AG04450 (cell line): ENCODE measurements around the gene TANGO6. TPM values are rescaled to one million over a fixed set of nuclear protein-coding genes. Genes with fewer than 3 reads are reported as not detected.
A peak's percentile ranks its signal among the peaks of the same experiment; 100 is the strongest.

Source experiments
- CTCF ChIA-PET: fragments of 300-600, 350-600 bp; formaldehyde crosslinking; extraction: SDS; loops from one replicate; lab custom pipeline; 2022; ENCODE audit warnings: antibody characterized with exemption, inconsistent platforms; lab: Charles Lee
- POLR2A ChIA-PET: fragments of 350-600 bp; formaldehyde crosslinking; extraction: SDS; loops from one replicate; lab custom pipeline; 2021; ENCODE audit warnings: antibody characterized with exemption, inconsistent platforms; lab: Yijun Ruan, JAX
- DNase-seq: peaks from one replicate; pipeline ENCODE4 v3.0.0-alpha.2; 2011; ENCODE audit warnings: low read depth, low spot score
- H3K27ac ChIP-seq: one replicate; pipeline ENCODE4 v1.5.1; 2012; ENCODE audit warnings: low read depth, low read length, control low read depth
- H3K27me3 ChIP-seq: one replicate; pipeline ENCODE4 v1.6.0; 2012; ENCODE audit warnings: low read length; ENCODE audit not compliant: control insufficient read depth, insufficient read depth
- H3K4me3 ChIP-seq: 2 replicates; pipeline ENCODE4 v1.5.1; 2011; ENCODE audit warnings: mild to moderate bottlenecking, low read depth, low read length, control low read depth
- H3K9me3 ChIP-seq: 2 replicates; pipeline ENCODE4 v1.5.1; 2012; ENCODE audit warnings: low read length; ENCODE audit not compliant: control insufficient read depth, insufficient read depth
- polyA plus RNA-seq: library from polyadenylated mRNA; depleted of rRNA; stranded (reverse); fragments of >200 nt; gene quantifications from 2 replicates; pipeline ENCODE4 v1.2.3, GENCODE V29; 2011
- TF ChIP-seq, protein P1 (sequence below): IDR thresholded peaks from 2 replicates; pipeline ENCODE4 v1.5.1; 2011; ENCODE audit warnings: low read depth, low read length, control low read depth, inconsistent platforms

The TANGO6 gene
- polyA plus RNA-seq, 1 experiment = 11.6 TPM

DNA sequence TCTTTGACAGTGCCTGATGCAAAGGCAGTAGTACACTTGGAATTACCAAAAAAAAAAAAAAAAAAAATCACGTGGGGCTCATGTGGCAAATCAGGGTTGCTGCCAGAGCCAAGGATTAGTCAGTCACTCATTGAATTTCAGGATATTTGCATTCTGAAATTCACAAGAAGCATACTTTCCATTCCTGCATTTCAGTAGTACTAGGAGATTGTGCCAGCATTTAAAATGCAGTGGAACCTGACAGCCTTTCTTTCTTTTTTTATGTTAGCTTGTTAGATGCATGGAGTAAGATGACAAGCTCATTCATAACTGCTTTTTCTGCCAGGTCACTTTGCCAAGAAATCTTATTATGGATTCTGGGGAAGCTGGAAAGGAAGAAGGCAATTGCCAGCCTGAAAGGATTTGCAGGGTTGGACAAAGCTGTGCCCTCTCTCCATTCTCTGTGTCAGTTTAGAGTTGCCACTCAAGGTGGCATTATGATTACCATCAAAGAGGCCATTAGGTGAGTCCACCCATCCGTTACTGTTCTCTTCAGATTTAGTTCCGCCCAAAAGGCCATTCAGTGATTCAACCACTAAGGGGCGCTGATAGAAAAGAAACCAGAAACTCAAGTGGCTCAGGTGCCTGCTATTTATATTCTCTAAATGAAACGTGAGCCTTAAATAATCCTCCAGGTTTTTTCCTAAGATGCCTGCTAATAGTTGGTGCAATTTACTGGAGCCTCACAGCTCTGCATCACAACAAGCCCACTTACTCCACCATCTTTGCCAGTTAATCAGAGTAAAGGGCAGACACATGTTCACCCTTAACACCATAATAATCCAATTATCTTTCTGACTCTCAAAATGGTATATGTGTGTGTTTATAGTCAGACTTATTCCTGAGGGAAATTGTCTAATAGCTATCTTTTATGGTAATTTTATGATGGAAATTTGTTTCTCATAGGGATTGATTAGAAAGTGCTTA is 59.0 kb downstream of the TANGO6 start:
- DNase-seq = peak; percentile 37
- Histone ChIP-seq H3K27ac (no peak overlapping the region), H3K27me3 (no peaks in the 10 kb centered on the region), H3K4me3 (no peak overlapping the region), H3K9me3 (no peaks in the 10 kb centered on the region)
- ChIA-PET CTCF (interaction anchor here (0.6 to 3.5 kb wide), 30 partner anchors 10 to 372 kb away, joined by 3 to 104 read pairs (median 4); partner anchors contain the start of gene HAS3), POLR2A (no interaction called here)
- TF ChIP-seq, protein P1, sequence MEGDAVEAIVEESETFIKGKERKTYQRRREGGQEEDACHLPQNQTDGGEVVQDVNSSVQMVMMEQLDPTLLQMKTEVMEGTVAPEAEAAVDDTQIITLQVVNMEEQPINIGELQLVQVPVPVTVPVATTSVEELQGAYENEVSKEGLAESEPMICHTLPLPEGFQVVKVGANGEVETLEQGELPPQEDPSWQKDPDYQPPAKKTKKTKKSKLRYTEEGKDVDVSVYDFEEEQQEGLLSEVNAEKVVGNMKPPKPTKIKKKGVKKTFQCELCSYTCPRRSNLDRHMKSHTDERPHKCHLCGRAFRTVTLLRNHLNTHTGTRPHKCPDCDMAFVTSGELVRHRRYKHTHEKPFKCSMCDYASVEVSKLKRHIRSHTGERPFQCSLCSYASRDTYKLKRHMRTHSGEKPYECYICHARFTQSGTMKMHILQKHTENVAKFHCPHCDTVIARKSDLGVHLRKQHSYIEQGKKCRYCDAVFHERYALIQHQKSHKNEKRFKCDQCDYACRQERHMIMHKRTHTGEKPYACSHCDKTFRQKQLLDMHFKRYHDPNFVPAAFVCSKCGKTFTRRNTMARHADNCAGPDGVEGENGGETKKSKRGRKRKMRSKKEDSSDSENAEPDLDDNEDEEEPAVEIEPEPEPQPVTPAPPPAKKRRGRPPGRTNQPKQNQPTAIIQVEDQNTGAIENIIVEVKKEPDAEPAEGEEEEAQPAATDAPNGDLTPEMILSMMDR = peak; percentile 81

DNA sequence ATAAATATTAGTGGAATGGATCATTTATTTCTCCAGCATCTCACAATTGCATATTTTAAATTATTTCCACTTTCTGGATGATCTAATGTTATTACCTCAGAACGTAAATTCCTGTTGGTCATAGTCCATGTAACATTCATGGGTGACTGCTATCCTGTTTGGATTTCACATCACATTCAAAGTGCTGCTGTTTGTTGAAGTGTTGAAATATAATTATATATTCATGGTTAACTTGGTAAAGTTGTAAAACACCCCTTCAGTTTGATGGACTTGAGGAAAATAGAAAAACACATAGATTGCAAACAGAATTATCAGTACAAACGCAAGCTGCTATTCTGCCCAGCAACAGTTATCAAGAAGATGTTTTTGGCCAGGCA is 59.6 kb downstream of the TANGO6 start:
- H3K9me3 ChIP-seq = no peaks in the 10 kb centered on the region
- POLR2A ChIA-PET = no interaction called here
- H3K4me3 ChIP-seq = no peak overlapping the region
- CTCF ChIA-PET = interaction anchor here (0.6 to 3.5 kb wide), 19 partner anchors 9 to 759 kb away, joined by 3 to 104 read pairs (median 7); partner anchors contain the start of gene HAS3
- H3K27me3 ChIP-seq = no peaks in the 10 kb centered on the region
- TF ChIP-seq, protein P1 = no peak
- no peak overlapping the region for H3K27ac ChIP-seq
- no peak for DNase-seq

DNA sequence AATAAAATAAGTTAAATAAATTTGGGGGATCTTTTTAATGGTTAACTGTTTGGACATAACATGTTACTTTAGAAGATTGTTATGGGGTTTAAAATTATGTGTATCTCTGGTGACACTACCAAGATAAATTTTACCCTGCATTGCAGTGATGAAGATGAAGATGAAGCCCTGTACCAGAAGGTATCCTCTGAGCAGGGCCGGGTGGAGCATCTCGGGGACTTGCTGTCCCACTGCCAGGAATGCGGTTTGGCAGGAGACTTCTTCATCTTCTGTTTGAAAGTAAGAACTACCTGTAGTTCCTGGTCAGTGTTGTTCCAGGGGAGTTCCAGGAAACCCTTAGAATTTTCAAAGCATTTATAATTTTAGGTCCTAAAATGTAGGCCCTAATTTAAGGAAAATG is 64.0 kb downstream of the TANGO6 start:
- Histone ChIP-seq H3K4me3 (no peak overlapping the region), H3K27ac (no peak overlapping the region), H3K27me3 (no peaks in the 10 kb centered on the region), H3K9me3 (no peaks in the 10 kb centered on the region)
- TF ChIP-seq, protein P1 = no peak
- no peak for DNase-seq
- ChIA-PET CTCF (interaction anchor here (0.7 kb wide), 1 partner anchor 217 kb away, joined by 4 read pairs; no protein-coding TSS in a partner anchor), POLR2A (no interaction called here)

DNA sequence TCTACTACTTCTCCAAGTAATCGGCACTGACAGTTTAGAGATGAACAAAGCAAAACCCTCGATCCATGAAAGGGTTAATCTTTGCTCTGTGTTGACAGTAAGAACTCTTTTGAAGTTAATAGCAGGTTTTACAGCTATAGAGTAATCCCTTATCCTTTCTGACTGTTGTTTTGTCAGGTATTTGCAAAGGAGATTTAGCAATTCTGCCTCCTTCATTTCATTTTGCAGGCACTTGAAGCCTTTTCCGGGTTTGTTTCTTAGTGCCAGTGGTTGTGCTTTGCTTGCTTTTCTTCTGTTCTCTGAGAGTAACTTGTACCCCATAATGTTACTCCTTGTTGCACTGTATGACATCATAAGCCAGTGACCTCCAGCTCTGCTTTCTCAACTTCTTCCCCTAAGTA is 64.5 kb downstream of the TANGO6 start:
- no peak for DNase-seq
- ChIA-PET POLR2A (no interaction called here), CTCF (interaction anchor here (1.3 kb wide), 1 partner anchor 205 kb away, joined by 3 read pairs; no protein-coding TSS in a partner anchor)
- Histone ChIP-seq H3K4me3 (no peak overlapping the region), H3K27me3 (no peaks in the 10 kb centered on the region), H3K27ac (no peak overlapping the region), H3K9me3 (no peaks in the 10 kb centered on the region)
- TF ChIP-seq, protein P1 = no peak
